IgD-negative memory B cell (primary cell): ENCODE measurements around the gene PTDSS2. TPM values are rescaled to one million over a fixed set of nuclear protein-coding genes. Genes with fewer than 3 reads are reported as not detected.
A peak's percentile ranks its signal among the peaks of the same experiment; 100 is the strongest.
"Not testable (repeated sequence)": the region's sequence is repeated elsewhere in the genome, so short reads cannot be mapped to it uniquely, and the experiment has no call there.

Source experiments
- H3K27ac Mint-ChIP-seq, 3 donors: one replicate each; pipeline ENCODE4 v1.8.0; 2020 to 2022; ENCODE audit warnings: mild to moderate bottlenecking in 3 of 3, mixed read lengths in 3 of 3, moderate library complexity in 1 of 3
- H3K27me3 Mint-ChIP-seq: one replicate; pipeline ENCODE4 v1.8.0; 2021; ENCODE audit warnings: mixed read lengths
- H3K36me3 Mint-ChIP-seq: one replicate; pipeline ENCODE4 v1.8.0; 2020; ENCODE audit warnings: mild to moderate bottlenecking, mixed read lengths
- H3K4me1 Mint-ChIP-seq, 3 donors: one replicate each; pipeline ENCODE4 v1.8.0; 2020 to 2022; ENCODE audit warnings: mixed read lengths in 3 of 3, mild to moderate bottlenecking in 1 of 3
- H3K4me3 Mint-ChIP-seq, 4 donors: one replicate each; pipeline ENCODE4 v1.8.0; 2020 to 2022; ENCODE audit warnings: mild to moderate bottlenecking in 4 of 4, mixed read lengths in 4 of 4, moderate library complexity in 3 of 4
- H3K9me3 Mint-ChIP-seq, 3 donors: one replicate each; pipeline ENCODE4 v1.8.0; 2020 to 2021; ENCODE audit warnings: mixed read lengths in 3 of 3, mild to moderate bottlenecking in 1 of 3
- polyA plus RNA-seq: library from polyadenylated mRNA; unstranded; fragments of 300-500 nt; fragmentation: Illumina TruSeq; gene quantifications from one replicate; pipeline ENCODE4 v1.2.3, GENCODE V29; 2021

The PTDSS2 gene
- polyA plus RNA-seq, 1 donor from 2014 or later: 10.9 TPM

- Mint-ChIP-seq H3K4me3 (no peak overlapping the region), H3K9me3 (no peaks in the 10 kb centered on the region), H3K27ac (no peak overlapping the region), H3K36me3 (peaks cover 2% of the 10 kb centered on the region), H3K4me1 (peaks cover 0 to 7% (median 5%) of the 10 kb centered on the region in 3 donors), H3K27me3 (no peaks in the 10 kb centered on the region)
Measured at GRCh38 chr11:434496-434895, 15.6 kb upstream of the PTDSS2 start.

GRCh38 chr11:434999-435740 is 14.9 kb upstream of the PTDSS2 start:
- not testable (repeated sequence) for H3K27ac Mint-ChIP-seq, H3K9me3 Mint-ChIP-seq, H3K36me3 Mint-ChIP-seq, H3K4me3 Mint-ChIP-seq, H3K27me3 Mint-ChIP-seq
- peaks cover 0 to 11% (median 5%) of the 10 kb centered on the region in 3 donors for H3K4me1 Mint-ChIP-seq

GRCh38 chr11:437228-437870 is 12.7 kb upstream of the PTDSS2 start:
- Mint-ChIP-seq H3K9me3 (no peaks in the 10 kb centered on the region), H3K27ac (no peak overlapping the region), H3K4me3 (peak overlapping the region in 1 of 4 donors; percentile 57), H3K4me1 (peaks cover 0 to 13% (median 6%) of the 10 kb centered on the region in 3 donors), H3K27me3 (no peaks in the 10 kb centered on the region), H3K36me3 (peaks cover 2% of the 10 kb centered on the region)

GRCh38 chr11:438101-438844 is 11.8 kb upstream of the PTDSS2 start:
- no peaks in the 10 kb centered on the region for H3K27me3 Mint-ChIP-seq
- peak overlapping the region in 1 of 4 donors; percentile 9 for H3K4me3 Mint-ChIP-seq
- peak overlapping the region in 1 of 3 donors; percentile 28 for H3K27ac Mint-ChIP-seq
- no peaks in the 10 kb centered on the region for H3K9me3 Mint-ChIP-seq
- peaks cover 0 to 13% (median 6%) of the 10 kb centered on the region in 3 donors for H3K4me1 Mint-ChIP-seq
- peaks cover 2% of the 10 kb centered on the region for H3K36me3 Mint-ChIP-seq

- H3K27me3 Mint-ChIP-seq: no peaks in the 10 kb centered on the region
- no peaks in the 10 kb centered on the region for H3K9me3 Mint-ChIP-seq
- H3K36me3 Mint-ChIP-seq: peaks cover 2% of the 10 kb centered on the region
- H3K4me3 Mint-ChIP-seq: peak overlapping the region in 3 of 4 donors; percentile 32 to 55 (median 38)
- peak overlapping the region in 1 of 3 donors; percentile 63 for H3K27ac Mint-ChIP-seq
- H3K4me1 Mint-ChIP-seq: peaks cover 0 to 15% (median 6%) of the 10 kb centered on the region in 3 donors
Measured at GRCh38 chr11:439315-440064, 10.6 kb upstream of the PTDSS2 start.

GRCh38 chr11:440065-441042 is 9.7 kb upstream of the PTDSS2 start:
- peaks cover 2% of the 10 kb centered on the region for H3K36me3 Mint-ChIP-seq
- H3K27ac Mint-ChIP-seq: no peak overlapping the region
- H3K4me1 Mint-ChIP-seq: peaks cover 0 to 15% (median 6%) of the 10 kb centered on the region in 3 donors
- H3K9me3 Mint-ChIP-seq: no peaks in the 10 kb centered on the region
- H3K4me3 Mint-ChIP-seq: peak overlapping the region; percentile 34 to 73 (median 59)
- H3K27me3 Mint-ChIP-seq: no peaks in the 10 kb centered on the region

- H3K4me3 Mint-ChIP-seq: peak overlapping the region in 3 of 4 donors; percentile 17 to 74 (median 60)
- H3K4me1 Mint-ChIP-seq: peaks cover 0 to 15% (median 6%) of the 10 kb centered on the region in 3 donors
- H3K36me3 Mint-ChIP-seq: peaks cover 2% of the 10 kb centered on the region
- no peak overlapping the region for H3K27ac Mint-ChIP-seq
- no peaks in the 10 kb centered on the region for H3K27me3 Mint-ChIP-seq
- H3K9me3 Mint-ChIP-seq: no peaks in the 10 kb centered on the region
Measured at GRCh38 chr11:441043-441417, 9.0 kb upstream of the PTDSS2 start.

- peaks cover 0 to 15% (median 4%) of the 10 kb centered on the region in 3 donors for H3K4me1 Mint-ChIP-seq
- H3K9me3 Mint-ChIP-seq: no peaks in the 10 kb centered on the region
- H3K4me3 Mint-ChIP-seq: peak within 1 kb of the TSS; percentile 17 to 81 (median 74)
- H3K27ac Mint-ChIP-seq: peak within 1 kb of the TSS in 1 of 3 donors; percentile 35
- H3K27me3 Mint-ChIP-seq: no peaks in the 10 kb centered on the region
- H3K36me3 Mint-ChIP-seq: no peaks in the 10 kb centered on the region
Measured at GRCh38 chr11:441418-442274, 8.4 kb upstream of the PTDSS2 start, which contains the start of gene ANO9. Gene ANO9, minus strand, starts transcription at chr11:442011. Its CDS starts 85 bp downstream, at chr11:441926.

- Mint-ChIP-seq H3K9me3 (no peaks in the 10 kb centered on the region), H3K4me3 (peak overlapping the region in 1 of 4 donors; percentile 8), H3K4me1 (peaks cover 0 to 10% (median 2%) of the 10 kb centered on the region in 3 donors)
Measured at GRCh38 chr11:442611-443081, 7.4 kb upstream of the PTDSS2 start.

GRCh38 chr11:443542-444199 is 6.4 kb upstream of the PTDSS2 start:
- Mint-ChIP-seq H3K27ac (peak overlapping the region in 1 of 3 donors; percentile 3), H3K36me3 (no peaks in the 10 kb centered on the region), H3K27me3 (no peaks in the 10 kb centered on the region), H3K9me3 (no peaks in the 10 kb centered on the region), H3K4me1 (peaks cover 2 to 8% (median 5%) of the 10 kb centered on the region in 3 donors), H3K4me3 (peak overlapping the region in 1 of 4 donors; percentile 46)

More at GRCh38 chr11:442611-443081, 7.4 kb upstream of the PTDSS2 start:
- Mint-ChIP-seq H3K36me3 (no peaks in the 10 kb centered on the region), H3K27ac (peak overlapping the region in 1 of 3 donors; percentile 53), H3K27me3 (no peaks in the 10 kb centered on the region)

GRCh38 chr11:444396-445144 is 5.5 kb upstream of the PTDSS2 start:
- H3K4me3 Mint-ChIP-seq: peak overlapping the region in 1 of 4 donors; percentile 43
- no peaks in the 10 kb centered on the region for H3K36me3 Mint-ChIP-seq
- H3K27me3 Mint-ChIP-seq: no peaks in the 10 kb centered on the region
- peaks cover 6 to 10% (median 6%) of the 10 kb centered on the region in 3 donors for H3K4me1 Mint-ChIP-seq
- peak overlapping the region in 1 of 3 donors; percentile 31 for H3K27ac Mint-ChIP-seq
- H3K9me3 Mint-ChIP-seq: no peaks in the 10 kb centered on the region
